ENCODE data around the gene CRACR2A.

The CRACR2A gene

GRCh38 chr12:3613641-3614395 lies 139.1 kb downstream of the CRACR2A start:
- no peak for DNase-seq

GRCh38 chr12:3611860-3612703 lies 140.8 kb downstream of the CRACR2A start:
- DNase-seq = no peak

- no peak for DNase-seq
These were observed 145.1 kb downstream of the CRACR2A start for GRCh38 chr12:3607821-3608220.

GRCh38 chr12:3607039-3607720 lies 145.7 kb downstream of the CRACR2A start:
- no peak for DNase-seq

GRCh38 chr12:3606128-3606527 lies 146.8 kb downstream of the CRACR2A start:
- no peak for DNase-seq

- no peak for DNase-seq
These were observed 147.2 kb downstream of the CRACR2A start for GRCh38 chr12:3605692-3606091.

GRCh38 chr12:3604748-3605586 lies 147.9 kb downstream of the CRACR2A start:
- DNase-seq = no peak

GRCh38 chr12:3604286-3604685 lies 148.6 kb downstream of the CRACR2A start:
- no peak for DNase-seq

- no peak for DNase-seq
These were observed 149.3 kb downstream of the CRACR2A start for GRCh38 chr12:3603576-3603975.

- DNase-seq = no peak
These were observed 150.4 kb downstream of the CRACR2A start for GRCh38 chr12:3602488-3602887.

GRCh38 chr12:3601461-3602150 lies 151.3 kb downstream of the CRACR2A start:
- no peak for DNase-seq

GRCh38 chr12:3600951-3601350 lies 152.0 kb downstream of the CRACR2A start:
- DNase-seq = no peak

GRCh38 chr12:3600039-3600720 lies 152.7 kb downstream of the CRACR2A start:
- no peak for DNase-seq

GRCh38 chr12:3598896-3599860 lies 153.7 kb downstream of the CRACR2A start:
- DNase-seq = no peak

- DNase-seq = no peak
These were observed 155.2 kb downstream of the CRACR2A start for GRCh38 chr12:3597526-3598210.

- no peak for DNase-seq
These were observed 156.1 kb downstream of the CRACR2A start for GRCh38 chr12:3596703-3597415.

- no peak for DNase-seq
These were observed 157.2 kb downstream of the CRACR2A start for GRCh38 chr12:3595721-3596120.

GRCh38 chr12:3594966-3595365 lies 157.9 kb downstream of the CRACR2A start:
- DNase-seq = no peak

Data from SW 1271 (cell line).